ENCODE measurements around the gene ZNF423. TPM values are rescaled to one million over a fixed set of nuclear protein-coding genes. Genes with fewer than 3 reads are reported as not detected.

Gene ZNF423
- total and polyA plus RNA-seq, 9 of the 15 experiments (the other 6 are each of a cell fraction or from before 2014, with no cell fraction given) = not detected

DNA sequence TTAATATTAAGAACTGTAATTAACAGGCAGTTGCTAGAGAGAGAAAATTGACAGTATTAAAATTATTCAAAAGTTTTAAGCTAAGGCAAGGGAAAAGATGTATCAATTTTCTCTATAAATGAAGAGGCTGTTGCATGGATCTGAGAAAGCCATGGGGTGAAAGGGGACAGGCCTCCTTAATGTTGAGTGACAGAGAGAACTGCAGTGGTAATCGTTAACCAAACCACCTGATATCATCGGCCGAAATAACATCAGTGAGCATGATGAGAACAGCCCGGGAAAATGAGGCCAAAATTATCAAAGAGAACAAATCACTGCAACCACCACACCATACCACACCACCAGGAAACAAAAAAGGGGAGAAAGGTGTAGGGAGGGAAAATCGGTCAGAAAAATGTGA, 3.6 kb downstream of the ZNF423 start:
- H4K20me1 ChIP-seq (replicated peaks; ENCODE audit: control insufficient read depth, insufficient read depth, low read length) = 0 out of 2 replicates have a peak, but pooled peaks cover 4% of the 10 kb centered on the region
- H3K27me3 ChIP-seq (ENCODE audit: control insufficient read depth in 2 of 2, insufficient read depth in 2 of 2, low read length in 2 of 2) = peaks cover 31 to 57% of the 10 kb centered on the region in 2 experiments
- TF ChIP-seq, protein P1, sequence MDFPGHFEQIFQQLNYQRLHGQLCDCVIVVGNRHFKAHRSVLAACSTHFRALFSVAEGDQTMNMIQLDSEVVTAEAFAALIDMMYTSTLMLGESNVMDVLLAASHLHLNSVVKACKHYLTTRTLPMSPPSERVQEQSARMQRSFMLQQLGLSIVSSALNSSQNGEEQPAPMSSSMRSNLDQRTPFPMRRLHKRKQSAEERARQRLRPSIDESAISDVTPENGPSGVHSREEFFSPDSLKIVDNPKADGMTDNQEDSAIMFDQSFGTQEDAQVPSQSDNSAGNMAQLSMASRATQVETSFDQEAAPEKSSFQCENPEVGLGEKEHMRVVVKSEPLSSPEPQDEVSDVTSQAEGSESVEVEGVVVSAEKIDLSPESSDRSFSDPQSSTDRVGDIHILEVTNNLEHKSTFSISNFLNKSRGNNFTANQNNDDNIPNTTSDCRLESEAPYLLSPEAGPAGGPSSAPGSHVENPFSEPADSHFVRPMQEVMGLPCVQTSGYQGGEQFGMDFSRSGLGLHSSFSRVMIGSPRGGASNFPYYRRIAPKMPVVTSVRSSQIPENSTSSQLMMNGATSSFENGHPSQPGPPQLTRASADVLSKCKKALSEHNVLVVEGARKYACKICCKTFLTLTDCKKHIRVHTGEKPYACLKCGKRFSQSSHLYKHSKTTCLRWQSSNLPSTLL (IDR thresholded peaks at IDR 0.05) = no peak
- no peak for TF ChIP-seq SNRNP70 (optimal IDR thresholded peaks at IDR 0.05; ENCODE audit: low read depth, low read length)
- in situ Hi-C loops (cut with MboI) (no loop called here), intact Hi-C loops (cut with micrococcal nuclease) (no loop called here)
- peaks cover under 1 to 27% of the 10 kb centered on the region in 2 experiments; a peak in 2 of 5 replicates for H3K4me1 ChIP-seq (replicated peaks in 1 of 2; ENCODE audit: control insufficient read depth in 2 of 2, insufficient read depth in 2 of 2, low read length in 2 of 2)
- ATAC-seq (no peak), DNase-seq (ENCODE audit: extremely low read depth in 1 of 4, low spot score in 3 of 4) (no peak), FAIRE-seq (no peak)
- H3K9me3 ChIP-seq (replicated peaks; ENCODE audit: control insufficient read depth, insufficient read depth, low read depth, low read length) = no peaks in the 10 kb centered on the region
- ChIA-PET CTCF (ENCODE audit: low intra/inter-chr PET ratio) (no interaction called here), POLR2A (interaction anchor here (0.6 kb wide), 1 partner anchor 389 kb away, joined by 3 read pairs; no protein-coding TSS in a partner anchor)
- H2AFZ ChIP-seq (ENCODE audit: low read depth, low read length) = no peak overlapping the region
- H3K9me1 ChIP-seq (ENCODE audit: control insufficient read depth, insufficient read depth, low read length) = no peaks in the 10 kb centered on the region
- 7% methylated on average over 5 of the region's 5 CpGs for WGBS (ENCODE audit: insufficient coverage, low coverage, missing lambda C conversion rate)
- H3K36me3 ChIP-seq (ENCODE audit: control insufficient read depth, insufficient read depth, low read length) = no peaks in the 10 kb centered on the region
- no peak overlapping the region for H3K9ac ChIP-seq (ENCODE audit: insufficient read depth in 1 of 2, low read depth in 2 of 2, low read length in 2 of 2)
- BruUV-seq (replicated peaks) = no TSS peak
- H3K4me2 ChIP-seq (ENCODE audit: insufficient read depth, low read length) = no peak overlapping the region
- no peaks in the 10 kb centered on the region for H3K79me2 ChIP-seq (ENCODE audit: control insufficient read depth, insufficient read depth, low read length)
- H3K27ac ChIP-seq (ENCODE audit: extremely low read depth, low read depth, low read length) = no peak overlapping the region
- no peak overlapping the region for H3K4me3 ChIP-seq

DNA sequence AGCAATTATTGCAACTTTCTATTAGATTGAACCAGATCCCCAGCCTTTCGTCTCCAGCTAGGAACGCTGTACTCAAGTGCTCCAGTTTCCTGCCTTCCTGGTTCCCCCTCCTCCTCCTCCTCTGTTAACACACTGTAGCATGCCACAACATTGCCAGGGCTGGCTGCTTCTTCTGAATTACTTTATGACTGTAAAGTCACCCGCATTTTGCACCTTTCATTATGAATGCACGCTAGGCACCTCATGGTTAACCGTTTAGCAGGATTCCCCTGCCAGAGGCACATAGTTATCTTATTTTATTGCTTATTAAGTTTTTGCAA, 4.5 kb downstream of the ZNF423 start:
- BruUV-seq (replicated peaks) = no TSS peak
- POLR2A ChIA-PET = no interaction called here
- TF ChIP-seq, protein P2, sequence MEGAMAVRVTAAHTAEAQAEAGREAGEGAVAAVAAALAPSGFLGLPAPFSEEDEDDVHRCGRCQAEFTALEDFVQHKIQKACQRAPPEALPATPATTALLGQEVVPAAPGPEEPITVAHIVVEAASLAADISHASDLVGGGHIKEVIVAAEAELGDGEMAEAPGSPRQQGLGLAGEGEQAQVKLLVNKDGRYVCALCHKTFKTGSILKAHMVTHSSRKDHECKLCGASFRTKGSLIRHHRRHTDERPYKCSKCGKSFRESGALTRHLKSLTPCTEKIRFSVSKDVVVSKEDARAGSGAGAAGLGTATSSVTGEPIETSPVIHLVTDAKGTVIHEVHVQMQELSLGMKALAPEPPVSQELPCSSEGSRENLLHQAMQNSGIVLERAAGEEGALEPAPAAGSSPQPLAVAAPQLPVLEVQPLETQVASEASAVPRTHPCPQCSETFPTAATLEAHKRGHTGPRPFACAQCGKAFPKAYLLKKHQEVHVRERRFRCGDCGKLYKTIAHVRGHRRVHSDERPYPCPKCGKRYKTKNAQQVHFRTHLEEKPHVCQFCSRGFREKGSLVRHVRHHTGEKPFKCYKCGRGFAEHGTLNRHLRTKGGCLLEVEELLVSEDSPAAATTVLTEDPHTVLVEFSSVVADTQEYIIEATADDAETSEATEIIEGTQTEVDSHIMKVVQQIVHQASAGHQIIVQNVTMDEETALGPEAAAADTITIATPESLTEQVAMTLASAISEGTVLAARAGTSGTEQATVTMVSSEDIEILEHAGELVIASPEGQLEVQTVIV (CRISPR knock-in tag; IDR thresholded peaks at IDR 0.05; ENCODE audit: borderline replicate concordance) = no peak
- TF ChIP-seq, protein P3, sequence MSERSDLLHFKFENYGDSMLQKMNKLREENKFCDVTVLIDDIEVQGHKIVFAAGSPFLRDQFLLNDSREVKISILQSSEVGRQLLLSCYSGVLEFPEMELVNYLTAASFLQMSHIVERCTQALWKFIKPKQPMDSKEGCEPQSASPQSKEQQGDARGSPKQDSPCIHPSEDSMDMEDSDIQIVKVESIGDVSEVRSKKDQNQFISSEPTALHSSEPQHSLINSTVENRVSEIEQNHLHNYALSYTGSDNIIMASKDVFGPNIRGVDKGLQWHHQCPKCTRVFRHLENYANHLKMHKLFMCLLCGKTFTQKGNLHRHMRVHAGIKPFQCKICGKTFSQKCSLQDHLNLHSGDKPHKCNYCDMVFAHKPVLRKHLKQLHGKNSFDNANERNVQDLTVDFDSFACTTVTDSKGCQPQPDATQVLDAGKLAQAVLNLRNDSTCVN (CRISPR knock-in tag; IDR thresholded peaks at IDR 0.05) = no peak
- TF ChIP-seq HLTF (IDR thresholded peaks at IDR 0.05) = no peak
- TF ChIP-seq CHCHD3 (CRISPR knock-in tag; IDR thresholded peaks at IDR 0.05) = no peak
- no peak for TF ChIP-seq POLR2A (conservative IDR thresholded peaks at IDR 0.05)
- TF ChIP-seq ZNF77 (CRISPR knock-in tag; IDR thresholded peaks at IDR 0.05) = no peak
- TF ChIP-seq KLF1 (tag; IDR thresholded peaks at IDR 0.05) = no peak
- TF ChIP-seq CAMTA2 (CRISPR knock-in tag; conservative IDR thresholded peaks at IDR 0.05) = no peak
- no peak for TF ChIP-seq GTF2E2 (tag; IDR thresholded peaks at IDR 0.05)
- TF ChIP-seq HDAC8 (tag; IDR thresholded peaks at IDR 0.05) = no peak
- no peak for TF ChIP-seq HOXB6 (CRISPR knock-in tag; IDR thresholded peaks at IDR 0.05; ENCODE audit: borderline replicate concordance)

More for the DNA sequence above, 4.5 kb downstream of the ZNF423 start:
- CTCF ChIA-PET (ENCODE audit: low intra/inter-chr PET ratio) = no interaction called here
- WGBS (ENCODE audit: insufficient coverage, low coverage, missing lambda C conversion rate) = 0% methylated on average over 5 of the region's 5 CpGs
- peaks cover 0 to 19% of the 10 kb centered on the region in 2 experiments; a peak in 2 of 5 replicates for H3K4me1 ChIP-seq (replicated peaks in 1 of 2; ENCODE audit: control insufficient read depth in 2 of 2, insufficient read depth in 2 of 2, low read length in 2 of 2)
- in situ Hi-C loops (cut with MboI) = no loop called here
- no peaks in the 10 kb centered on the region for H3K9me3 ChIP-seq (replicated peaks; ENCODE audit: control insufficient read depth, insufficient read depth, low read depth, low read length)
- H3K9me1 ChIP-seq (ENCODE audit: control insufficient read depth, insufficient read depth, low read length) = no peaks in the 10 kb centered on the region
- no peaks in the 10 kb centered on the region for H3K36me3 ChIP-seq (ENCODE audit: control insufficient read depth, insufficient read depth, low read length)
- H3K9ac ChIP-seq (ENCODE audit: insufficient read depth in 1 of 2, low read depth in 2 of 2, low read length in 2 of 2) = no peak overlapping the region
- H3K79me2 ChIP-seq (ENCODE audit: control insufficient read depth, insufficient read depth, low read length) = no peaks in the 10 kb centered on the region
- no peak overlapping the region for H2AFZ ChIP-seq (ENCODE audit: low read depth, low read length)
- H3K27me3 ChIP-seq (ENCODE audit: control insufficient read depth in 2 of 2, insufficient read depth in 2 of 2, low read length in 2 of 2) = peaks cover 30 to 56% of the 10 kb centered on the region in 2 experiments
- H3K27ac ChIP-seq (ENCODE audit: extremely low read depth, low read depth, low read length) = no peak overlapping the region
- FAIRE-seq (no peak), DNase-seq (ENCODE audit: extremely low read depth in 1 of 4, low spot score in 3 of 4) (no peak), ATAC-seq (no peak)
- H4K20me1 ChIP-seq (replicated peaks; ENCODE audit: control insufficient read depth, insufficient read depth, low read length) = 0 out of 2 replicates have a peak, but pooled peaks cover 4% of the 10 kb centered on the region
- intact Hi-C loops (cut with micrococcal nuclease) = no loop called here
- no peak overlapping the region for H3K4me3 ChIP-seq
- no peak overlapping the region for H3K4me2 ChIP-seq (ENCODE audit: insufficient read depth, low read length)
